HUES6 (cell line): ENCODE measurements around the gene KRTAP4-9.
"Not testable (repeated sequence)": the region's sequence is repeated elsewhere in the genome, so short reads cannot be mapped to it uniquely, and the experiment has no call there.

Experiments used
- H3K27ac ChIP-seq: 2 replicates; pipeline ENCODE4 v1.7.0; 2013; ENCODE audit warnings: low read depth, mild to moderate bottlenecking, low read length, inconsistent platforms
- H3K27me3 ChIP-seq: 2 replicates; pipeline ENCODE4 v1.6.1; 2013; ENCODE audit warnings: low read length; ENCODE audit not compliant: control insufficient read depth, insufficient read depth
- H3K36me3 ChIP-seq: 2 replicates; pipeline ENCODE4 v1.6.1; 2013; ENCODE audit warnings: low read length; ENCODE audit not compliant: control insufficient read depth, insufficient read depth
- H3K4me1 ChIP-seq: 2 replicates; pipeline ENCODE4 v1.6.1; 2013; ENCODE audit warnings: low read length; ENCODE audit not compliant: control insufficient read depth, insufficient read depth
- H3K4me3 ChIP-seq: 2 replicates; pipeline ENCODE4 v1.5.1; 2013; ENCODE audit warnings: low read depth, low read length
- H3K9ac ChIP-seq: one replicate; pipeline ENCODE4 v1.6.1; 2013; ENCODE audit warnings: mild to moderate bottlenecking, low read length
- H3K9me3 ChIP-seq: 2 replicates; pipeline ENCODE4 v1.6.1; 2013; ENCODE audit warnings: low read depth, low read length; ENCODE audit not compliant: control insufficient read depth, insufficient read depth

The KRTAP4-9 gene

DNA sequence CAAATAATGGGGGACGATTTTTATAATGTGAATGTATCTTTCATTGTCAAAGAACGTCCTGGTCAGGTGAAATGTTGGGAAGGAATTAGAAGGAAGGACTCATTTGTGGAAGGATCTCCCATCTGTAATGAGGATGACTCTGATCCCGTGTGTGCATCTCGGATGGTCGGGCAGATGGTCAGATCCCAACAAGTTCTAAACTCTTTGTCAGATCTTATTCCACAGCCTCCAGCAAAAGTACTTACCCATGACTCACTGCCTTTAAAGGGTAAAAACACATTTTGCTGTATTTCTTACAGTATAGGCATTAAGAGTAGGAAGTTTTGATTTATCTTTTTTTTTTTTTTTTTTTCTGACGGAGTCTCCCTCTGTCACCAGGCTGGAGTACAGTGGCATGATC lies 6.7 kb upstream of the KRTAP4-9 start:
- Histone ChIP-seq H3K4me1 (no peaks in the 10 kb centered on the region), H3K36me3 (no peaks in the 10 kb centered on the region), H3K27me3 (no peaks in the 10 kb centered on the region), H3K9me3 (peaks cover 6% of the 10 kb centered on the region), H3K9ac (no peak overlapping the region), H3K4me3 (no peak overlapping the region), H3K27ac (no peak overlapping the region)

DNA sequence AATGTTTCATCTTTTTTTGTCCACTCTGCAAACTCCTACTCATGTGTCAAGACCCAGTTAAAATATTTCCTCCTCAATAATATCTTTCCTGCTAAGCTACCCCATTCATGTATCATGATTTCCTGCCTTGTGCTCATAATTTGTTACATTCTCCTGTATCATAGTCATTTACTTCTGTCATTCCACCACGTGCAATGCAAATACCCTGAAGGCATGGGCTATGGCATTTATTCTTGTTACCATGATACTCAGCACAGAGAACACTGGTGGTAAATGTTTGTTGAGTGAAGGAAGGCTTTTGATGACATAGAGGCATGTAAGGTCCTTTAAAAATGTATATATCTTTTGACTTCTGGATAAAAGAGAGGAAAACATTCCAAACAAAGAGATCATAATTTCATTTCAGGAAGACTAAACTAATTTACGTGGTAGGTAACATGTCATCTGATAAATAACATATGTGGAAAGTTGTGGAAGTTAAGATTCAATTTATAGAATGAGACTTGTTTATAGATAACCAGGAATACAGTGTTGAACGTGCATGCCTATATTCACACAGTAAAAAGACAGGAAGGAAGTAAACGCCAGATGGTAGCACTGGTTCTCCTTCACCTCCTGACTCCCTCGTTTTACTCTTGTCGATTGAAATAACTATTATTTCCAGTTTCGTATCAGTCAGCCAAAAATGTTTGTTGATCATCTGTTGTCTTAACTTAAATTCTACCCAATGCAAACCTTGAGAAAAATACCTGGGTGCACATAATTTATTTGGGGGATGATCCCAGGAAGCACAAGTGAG lies 5.3 kb upstream of the KRTAP4-9 start:
- H3K9ac ChIP-seq, H3K4me1 ChIP-seq, H3K9me3 ChIP-seq, H3K27me3 ChIP-seq, H3K36me3 ChIP-seq, H3K27ac ChIP-seq, H3K4me3 ChIP-seq: not testable (repeated sequence)

DNA sequence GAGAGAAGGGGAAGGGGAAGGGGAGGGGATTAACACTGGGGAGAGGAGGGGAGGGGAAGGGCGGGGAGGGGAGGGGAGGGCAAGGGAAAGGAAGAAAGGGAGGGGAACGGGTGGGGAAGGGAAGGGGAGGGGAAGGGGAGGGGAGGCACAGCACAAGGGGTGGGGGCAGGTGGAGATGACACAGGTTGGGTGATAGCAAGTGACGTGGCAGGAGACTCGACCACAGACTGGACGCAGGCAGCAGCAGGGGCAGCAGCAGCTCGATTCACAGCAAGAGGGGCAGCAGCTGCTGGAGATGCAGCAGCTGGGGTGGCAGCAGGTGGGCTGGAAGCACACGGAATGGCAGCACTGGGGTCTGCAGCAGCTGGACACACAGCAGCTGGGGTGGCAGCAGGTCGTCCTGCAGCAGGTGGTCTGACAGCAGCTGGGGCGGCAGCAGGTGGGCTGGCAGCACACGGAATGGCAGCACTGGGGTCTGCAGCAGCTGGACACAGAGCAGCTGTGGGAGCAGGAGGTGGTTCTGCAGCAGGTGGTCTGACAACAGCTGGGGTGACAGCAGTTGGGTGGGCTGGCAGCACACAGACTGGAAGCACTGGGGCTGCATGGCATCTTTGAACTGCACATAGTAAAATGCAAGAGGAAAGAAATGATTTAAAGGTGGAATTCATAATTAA lies 3.5 kb upstream of the KRTAP4-9 start, which contains the start of gene KRTAP4-16:
TSS of gene KRTAP4-16 (minus strand) at position 624 of the 674 bp plus-strand sequence. CDS start at position 624, 0 bp downstream.
- H3K9ac ChIP-seq = no peak within 1 kb of the TSS
- no peak within 1 kb of the TSS for H3K27ac ChIP-seq
- H3K9me3 ChIP-seq = no peaks in the 10 kb centered on the region
- no peak within 1 kb of the TSS for H3K4me3 ChIP-seq
- no peaks in the 10 kb centered on the region for H3K27me3 ChIP-seq
- H3K4me1 ChIP-seq = no peaks in the 10 kb centered on the region; the same call in 1 of the 2 replicates
- H3K36me3 ChIP-seq = no peaks in the 10 kb centered on the region

DNA sequence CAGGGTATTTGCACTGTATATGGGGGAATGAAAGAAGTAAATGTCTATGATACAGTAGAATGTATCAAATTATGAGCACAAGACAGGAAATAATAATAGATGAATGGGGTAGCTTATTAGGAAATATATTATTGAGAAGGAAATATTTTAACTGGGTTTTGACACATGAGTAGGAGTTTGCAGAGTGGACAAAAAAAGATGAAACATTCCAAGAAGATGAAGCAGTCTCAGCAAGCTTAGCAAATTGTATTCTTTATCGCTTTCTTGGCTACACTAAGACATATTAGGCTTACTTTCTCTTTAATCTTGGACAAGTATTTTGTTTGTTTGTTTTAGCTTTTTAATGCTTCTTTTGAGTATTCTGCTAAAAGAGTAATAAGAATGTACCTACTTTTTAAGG lies 1.3 kb upstream of the KRTAP4-9 start:
- Histone ChIP-seq H3K27ac (no peak overlapping the region), H3K4me3 (no peak overlapping the region), H3K9ac (no peak overlapping the region), H3K36me3 (no peaks in the 10 kb centered on the region), H3K9me3 (no peaks in the 10 kb centered on the region), H3K27me3 (no peaks in the 10 kb centered on the region), H3K4me1 (peaks cover 8% of the 10 kb centered on the region; the same call in 1 of the 2 replicates)

DNA sequence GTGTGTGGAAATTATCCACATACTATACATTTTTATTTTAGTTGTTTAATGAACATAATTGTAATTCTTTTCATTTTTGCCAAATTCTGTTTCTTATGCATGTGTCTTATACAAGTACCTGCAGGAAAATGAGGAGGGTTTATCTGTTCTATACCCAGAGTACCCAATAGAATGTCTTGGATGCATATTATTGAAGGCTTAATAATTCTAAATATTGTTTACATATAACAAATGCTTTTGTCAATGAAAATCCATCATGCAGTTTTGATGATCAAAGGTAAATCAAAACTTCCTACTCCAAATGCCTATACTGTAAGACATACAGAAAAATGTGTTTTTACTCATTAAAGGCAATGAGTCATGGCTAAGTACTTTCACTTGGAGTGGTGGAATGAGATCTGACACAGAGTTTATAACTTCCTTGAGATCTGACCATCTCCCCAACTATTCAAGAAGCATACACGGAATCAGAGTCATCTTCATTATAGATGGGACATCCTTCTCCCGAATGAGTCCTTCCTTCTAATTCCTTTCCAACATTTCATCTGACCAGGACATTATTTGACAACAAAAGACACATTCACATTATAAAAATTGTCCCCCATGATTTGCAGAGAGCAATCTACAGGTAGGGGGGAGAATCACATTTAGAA lies 677 bp upstream of the KRTAP4-9 start:
- H3K27ac ChIP-seq, H3K27me3 ChIP-seq, H3K9me3 ChIP-seq, H3K36me3 ChIP-seq, H3K4me3 ChIP-seq, H3K4me1 ChIP-seq, H3K9ac ChIP-seq: not testable (repeated sequence)

DNA sequence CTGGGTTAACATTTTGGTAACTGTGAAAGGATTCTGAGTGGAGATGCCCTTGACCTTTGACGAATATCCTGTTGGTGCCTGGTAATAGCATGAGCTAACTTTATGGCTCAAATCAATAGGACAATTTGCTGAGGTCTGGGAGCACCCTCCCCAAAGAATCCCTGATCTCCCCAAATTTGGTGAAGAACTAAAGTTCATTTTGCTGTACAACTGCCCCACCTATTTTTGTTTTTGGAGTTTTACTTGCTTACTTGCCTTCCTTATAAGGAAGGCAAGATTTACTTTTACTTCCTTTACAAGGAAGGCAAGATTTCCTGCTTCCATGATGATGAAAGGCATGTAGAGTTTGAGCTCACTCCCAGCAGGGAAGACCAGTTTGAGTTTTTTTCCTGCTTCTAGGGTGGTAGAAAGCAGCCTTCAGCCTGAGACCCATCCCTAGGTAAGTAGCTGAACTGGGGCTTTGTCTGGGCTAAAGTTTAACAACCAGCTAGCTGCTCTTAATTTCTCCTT lies 2.8 kb downstream of the KRTAP4-9 start:
- Histone ChIP-seq H3K36me3 (no peaks in the 10 kb centered on the region), H3K27me3 (no peaks in the 10 kb centered on the region), H3K27ac (no peak overlapping the region), H3K9ac (no peak overlapping the region), H3K4me1 (peaks cover 8% of the 10 kb centered on the region; the same call in 1 of the 2 replicates), H3K9me3 (peaks cover 16% of the 10 kb centered on the region), H3K4me3 (no peak overlapping the region)

DNA sequence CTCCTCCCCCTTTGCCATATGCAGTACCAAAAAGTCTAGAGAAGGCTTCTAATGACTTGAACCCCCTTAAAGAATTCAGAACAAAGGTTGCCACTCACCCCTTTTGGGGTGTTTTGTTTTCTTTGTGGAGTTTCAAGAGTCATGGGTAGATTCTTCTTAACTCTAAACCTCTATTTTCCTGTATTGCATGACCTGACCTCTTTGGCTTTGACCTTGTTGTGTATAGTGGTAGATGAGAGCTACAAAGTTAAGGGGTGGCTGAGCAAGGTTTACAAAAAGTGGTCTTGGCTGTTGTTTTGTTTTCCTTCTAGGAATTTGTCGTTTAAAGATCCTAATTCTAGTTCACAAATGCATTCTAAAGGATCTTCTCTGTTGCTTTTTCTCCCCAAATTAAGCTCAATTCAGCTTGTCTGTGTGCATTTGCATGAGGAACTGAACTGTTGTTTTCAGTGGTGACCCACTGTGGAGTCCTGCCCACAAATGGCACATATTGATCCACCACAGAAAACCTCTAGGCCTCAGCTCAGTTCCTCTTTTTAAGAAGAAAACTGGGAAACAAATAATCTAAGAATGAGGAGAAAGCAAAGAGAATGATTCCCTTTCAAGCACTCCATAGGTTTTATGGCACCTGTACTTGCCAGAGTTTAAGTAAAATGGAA lies 3.7 kb downstream of the KRTAP4-9 start:
- not testable (repeated sequence) for H3K9ac ChIP-seq, H3K36me3 ChIP-seq, H3K4me3 ChIP-seq, H3K4me1 ChIP-seq, H3K27ac ChIP-seq, H3K27me3 ChIP-seq
- H3K9me3 ChIP-seq = peaks cover 20% of the 10 kb centered on the region

DNA sequence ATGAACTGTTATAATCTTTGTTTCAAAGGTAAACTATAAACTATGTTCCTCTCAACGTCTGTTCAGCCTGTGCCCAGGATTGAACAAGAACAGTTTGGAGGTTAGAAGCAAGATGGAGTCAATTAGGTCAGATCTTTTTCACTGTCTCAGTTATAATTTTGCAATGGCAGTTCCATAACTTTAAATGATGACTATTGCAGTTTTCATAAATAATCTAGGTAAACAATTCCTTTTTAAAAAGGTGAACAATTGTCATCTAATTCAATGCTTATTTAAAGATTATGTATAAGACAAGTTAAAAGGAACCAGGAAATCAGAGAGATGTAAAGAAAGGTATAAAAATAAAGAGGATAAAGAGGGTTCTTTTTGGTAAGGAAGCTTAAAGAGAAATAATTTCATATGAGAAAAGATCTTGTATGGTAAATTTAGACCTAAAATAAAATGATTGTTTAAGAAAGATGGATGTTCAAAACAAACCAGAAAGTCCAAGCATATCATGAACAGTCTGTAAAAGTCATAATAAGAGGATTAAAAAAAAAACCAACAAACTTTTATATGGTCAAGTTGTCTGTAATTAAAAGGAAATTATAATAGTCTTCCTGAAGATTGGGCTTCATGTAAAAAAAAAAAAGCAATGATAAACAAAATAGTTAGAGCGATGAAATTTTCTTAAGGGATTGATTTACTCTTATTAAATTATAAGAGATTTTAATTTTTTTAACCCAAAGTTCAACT lies 6.1 kb downstream of the KRTAP4-9 start:
- H3K36me3 ChIP-seq = no peaks in the 10 kb centered on the region
- H3K4me1 ChIP-seq = peaks cover 8% of the 10 kb centered on the region; the same call in 1 of the 2 replicates
- peaks cover 27% of the 10 kb centered on the region for H3K9me3 ChIP-seq
- H3K9ac ChIP-seq = no peak overlapping the region
- H3K4me3 ChIP-seq = no peak overlapping the region
- H3K27ac ChIP-seq = no peak overlapping the region
- no peaks in the 10 kb centered on the region for H3K27me3 ChIP-seq

DNA sequence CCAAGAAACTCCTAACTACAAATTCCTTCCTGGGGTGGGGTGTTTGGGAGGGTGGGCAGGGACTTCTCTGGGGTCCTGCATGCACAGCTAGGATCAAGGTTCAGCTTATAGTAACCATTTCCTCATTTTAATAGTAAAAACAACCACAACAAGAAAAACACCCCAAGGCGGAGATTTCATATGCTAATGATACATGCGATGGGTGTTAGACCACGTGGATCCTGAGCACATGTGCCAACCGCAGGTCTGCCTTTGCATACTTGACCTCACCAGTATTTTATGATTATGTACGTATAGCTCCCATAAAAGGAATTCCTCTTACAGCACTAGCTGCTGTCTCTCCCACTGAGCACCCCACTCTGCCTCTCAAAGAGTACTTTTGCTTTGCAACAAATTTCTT lies 11.1 kb downstream of the KRTAP4-9 start:
- H3K36me3 ChIP-seq = no peaks in the 10 kb centered on the region
- H3K9ac ChIP-seq = no peak overlapping the region
- no peaks in the 10 kb centered on the region for H3K4me1 ChIP-seq
- H3K27me3 ChIP-seq = no peaks in the 10 kb centered on the region
- H3K4me3 ChIP-seq = no peak overlapping the region
- no peak overlapping the region for H3K27ac ChIP-seq
- H3K9me3 ChIP-seq = peaks cover 22% of the 10 kb centered on the region

DNA sequence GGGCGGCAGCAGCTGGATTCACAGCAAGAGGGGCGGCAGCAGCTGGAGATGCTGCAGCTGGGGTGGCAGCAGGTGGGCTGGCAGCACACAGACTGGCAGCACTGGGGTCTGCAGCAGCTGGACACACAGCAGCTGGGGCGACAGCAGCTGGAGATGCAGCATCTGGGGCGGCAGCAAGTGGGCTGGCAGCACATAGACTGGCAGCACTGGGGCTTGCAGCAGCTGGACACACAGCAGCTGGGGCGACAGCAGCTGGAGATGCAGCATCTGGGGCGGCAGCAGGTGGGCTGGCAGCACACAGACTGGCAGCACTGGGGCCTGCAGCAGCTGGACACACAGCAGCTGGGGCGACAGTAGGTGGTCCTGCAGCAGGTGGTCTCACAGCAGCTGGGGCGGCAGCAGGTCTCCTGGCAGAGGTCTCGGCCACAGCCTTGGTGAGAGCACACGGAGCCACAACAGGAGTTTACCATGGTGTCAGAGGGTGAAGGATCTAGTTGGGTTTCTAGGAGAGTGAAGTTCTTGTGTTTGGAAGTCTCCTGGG lies 12.7 kb downstream of the KRTAP4-9 start, which contains the start of gene KRTAP4-11:
TSS of gene KRTAP4-11 (minus strand) at position 528 of the 541 bp plus-strand sequence. CDS start at position 470, 58 bp downstream.
- not testable (repeated sequence) for H3K27me3 ChIP-seq, H3K4me3 ChIP-seq, H3K9ac ChIP-seq, H3K36me3 ChIP-seq, H3K27ac ChIP-seq, H3K4me1 ChIP-seq
- H3K9me3 ChIP-seq = peaks cover 12% of the 10 kb centered on the region
